ENCODE results near the gene MED15. TPM values are rescaled to one million over a fixed set of nuclear protein-coding genes. Genes with fewer than 3 reads are reported as not detected.

Gene MED15
- total RNA-seq, 4 donors from 2014 or later, result 30.6 to 62.3 (median 54.3) TPM

- Histone ChIP-seq H3K9me3 (no peaks in the 10 kb centered on the region), H3K36me3 (peaks cover 0 to 96% of the 10 kb centered on the region in 2 donors), H3K27me3 (no peaks in the 10 kb centered on the region), H3K27ac (no peak overlapping the region), H3K4me1 (peaks cover 0 to 50% (median 13%) of the 10 kb centered on the region in 3 donors), H3K4me3 (no peak overlapping the region)
- ATAC-seq, result no peak
- no peak for TF ChIP-seq EP300 (IDR thresholded peaks at IDR 0.05)
- TF ChIP-seq, protein P1, sequence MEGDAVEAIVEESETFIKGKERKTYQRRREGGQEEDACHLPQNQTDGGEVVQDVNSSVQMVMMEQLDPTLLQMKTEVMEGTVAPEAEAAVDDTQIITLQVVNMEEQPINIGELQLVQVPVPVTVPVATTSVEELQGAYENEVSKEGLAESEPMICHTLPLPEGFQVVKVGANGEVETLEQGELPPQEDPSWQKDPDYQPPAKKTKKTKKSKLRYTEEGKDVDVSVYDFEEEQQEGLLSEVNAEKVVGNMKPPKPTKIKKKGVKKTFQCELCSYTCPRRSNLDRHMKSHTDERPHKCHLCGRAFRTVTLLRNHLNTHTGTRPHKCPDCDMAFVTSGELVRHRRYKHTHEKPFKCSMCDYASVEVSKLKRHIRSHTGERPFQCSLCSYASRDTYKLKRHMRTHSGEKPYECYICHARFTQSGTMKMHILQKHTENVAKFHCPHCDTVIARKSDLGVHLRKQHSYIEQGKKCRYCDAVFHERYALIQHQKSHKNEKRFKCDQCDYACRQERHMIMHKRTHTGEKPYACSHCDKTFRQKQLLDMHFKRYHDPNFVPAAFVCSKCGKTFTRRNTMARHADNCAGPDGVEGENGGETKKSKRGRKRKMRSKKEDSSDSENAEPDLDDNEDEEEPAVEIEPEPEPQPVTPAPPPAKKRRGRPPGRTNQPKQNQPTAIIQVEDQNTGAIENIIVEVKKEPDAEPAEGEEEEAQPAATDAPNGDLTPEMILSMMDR (IDR thresholded peaks at IDR 0.05), result no peak
- TF ChIP-seq POLR2AphosphoS5 (IDR thresholded peaks at IDR 0.05), result no peak
- no peak for TF ChIP-seq POLR2A (IDR thresholded peaks at IDR 0.05)
- WGBS, 2 donors (ENCODE audit: low coverage in 1 of 2), result 79 to 100% methylated on average over 1 to 15 of the region's 29 CpGs
These were observed 66.6 kb downstream of the MED15 start for GRCh38 chr22:20573833-20574615.

- H3K27me3 ChIP-seq, result no peaks in the 10 kb centered on the region
- H3K27ac ChIP-seq, result no peak overlapping the region
- no peak overlapping the region for H3K4me3 ChIP-seq
- no peak for ATAC-seq
- H3K36me3 ChIP-seq, result peaks cover 0 to 97% of the 10 kb centered on the region in 2 donors
- 93 to 96% methylated on average over 8 to 15 of the region's 18 CpGs for WGBS, 2 donors (ENCODE audit: low coverage in 1 of 2)
- TF ChIP-seq, protein P1 (IDR thresholded peaks at IDR 0.05), result no peak
- TF ChIP-seq POLR2A (IDR thresholded peaks at IDR 0.05) (no peak), EP300 (IDR thresholded peaks at IDR 0.05) (no peak), POLR2AphosphoS5 (IDR thresholded peaks at IDR 0.05) (no peak)
- peaks cover 0 to 48% (median 5%) of the 10 kb centered on the region in 3 donors for H3K4me1 ChIP-seq
- H3K9me3 ChIP-seq, result no peaks in the 10 kb centered on the region
These were observed 67.5 kb downstream of the MED15 start for GRCh38 chr22:20574920-20575353.

DNA sequence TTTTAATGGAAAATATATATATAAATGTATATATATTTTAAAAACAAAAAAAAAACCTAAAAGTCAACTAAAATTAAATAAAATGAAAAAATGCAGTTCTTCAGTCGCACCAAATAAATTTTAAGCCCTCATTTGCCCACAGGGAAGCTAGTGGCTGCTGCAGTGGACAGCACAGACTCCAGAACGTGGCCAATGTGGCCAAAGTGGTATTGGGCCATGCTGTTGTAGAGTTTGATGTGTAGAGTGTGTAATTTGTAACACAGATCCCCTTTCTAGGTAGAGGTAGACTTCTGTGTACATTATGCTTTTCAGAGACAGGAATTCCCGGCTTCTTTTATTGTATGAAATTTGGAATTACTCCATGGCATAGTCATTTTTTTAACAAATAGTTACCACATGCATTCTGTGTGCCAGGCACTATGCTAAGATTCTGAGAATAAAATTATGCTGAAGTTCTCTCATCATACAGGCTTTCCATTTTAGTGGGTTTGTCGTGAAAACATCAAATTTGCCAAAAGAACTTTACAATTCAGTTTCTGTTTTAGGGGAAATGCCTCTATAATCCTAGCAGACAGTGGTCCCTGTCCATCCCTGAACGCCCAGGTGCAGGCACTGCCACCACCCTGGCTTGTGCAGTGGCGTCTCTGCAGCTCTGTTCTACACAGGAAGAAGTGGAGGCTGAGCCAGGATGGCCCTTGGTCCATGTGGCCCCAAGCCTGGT is 68.5 kb downstream of the MED15 start:
- 80 to 88% methylated on average over 4 to 5 of the region's 6 CpGs for WGBS, 2 donors (ENCODE audit: low coverage in 1 of 2)
- Histone ChIP-seq H3K9me3 (no peaks in the 10 kb centered on the region), H3K36me3 (peaks cover 0 to 100% of the 10 kb centered on the region in 2 donors), H3K27me3 (no peaks in the 10 kb centered on the region), H3K4me3 (no peak overlapping the region), H3K4me1 (peaks cover 0 to 42% (median 4%) of the 10 kb centered on the region in 3 donors), H3K27ac (peak overlapping the region in 1 of 4 donors; percentile 1)
- ATAC-seq, result no peak
- TF ChIP-seq POLR2AphosphoS5 (IDR thresholded peaks at IDR 0.05), result no peak
- no peak for TF ChIP-seq POLR2A (IDR thresholded peaks at IDR 0.05)
- no peak for TF ChIP-seq EP300 (IDR thresholded peaks at IDR 0.05)
- TF ChIP-seq, protein P1 (IDR thresholded peaks at IDR 0.05), result no peak

- TF ChIP-seq EP300 (IDR thresholded peaks at IDR 0.05) (no peak), POLR2A (IDR thresholded peaks at IDR 0.05) (no peak), POLR2AphosphoS5 (IDR thresholded peaks at IDR 0.05) (no peak)
- TF ChIP-seq, protein P1 (IDR thresholded peaks at IDR 0.05), result no peak
- H3K4me3 ChIP-seq, result no peak overlapping the region
- ATAC-seq, result no peak
- H3K36me3 ChIP-seq, result peaks cover 0 to 100% of the 10 kb centered on the region in 2 donors
- no peaks in the 10 kb centered on the region for H3K9me3 ChIP-seq
- no peaks in the 10 kb centered on the region for H3K27me3 ChIP-seq
- WGBS, 2 donors (ENCODE audit: low coverage in 1 of 2), result 75 to 89% methylated on average over 1 to 3 of the region's 3 CpGs
- H3K4me1 ChIP-seq, result peaks cover 0 to 36% (median 4%) of the 10 kb centered on the region in 3 donors
- peak overlapping the region in 1 of 4 donors; percentile 1 for H3K27ac ChIP-seq
These were observed 69.0 kb downstream of the MED15 start for GRCh38 chr22:20576445-20576816.
